H9 (cell line): ENCODE measurements around the gene MADCAM1. TPM values are rescaled to one million over a fixed set of nuclear protein-coding genes. Genes with fewer than 3 reads are reported as not detected.

Experiments
- DNase-seq: peaks from one replicate; pipeline ENCODE4 v3.0.0-alpha.2; 2017
- H2AFZ ChIP-seq: one replicate; pipeline ENCODE4 v1.6.1; 2013; ENCODE audit warnings: mild to moderate bottlenecking, low read length, control low read depth, moderate library complexity
- H2AK5ac ChIP-seq: 2 replicates; pipeline ENCODE4 v1.6.1; 2013; ENCODE audit warnings: low read length, control low read depth, mixed read lengths; ENCODE audit not compliant: insufficient read length
- H2BK120ac ChIP-seq: one replicate; pipeline ENCODE4 v1.6.1; 2013; ENCODE audit warnings: low read depth, mild to moderate bottlenecking, low read length, control low read depth, inconsistent platforms; ENCODE audit not compliant: poor library complexity, severe bottlenecking
- H2BK12ac ChIP-seq: 2 replicates; pipeline ENCODE4 v1.6.1; 2013; ENCODE audit warnings: low read length, control low read depth, mixed read lengths, low read depth; ENCODE audit not compliant: insufficient read length
- H2BK15ac ChIP-seq: 2 replicates; pipeline ENCODE4 v1.6.1; 2013; ENCODE audit warnings: low read depth, low read length, control low read depth
- H2BK20ac ChIP-seq: one replicate; pipeline ENCODE4 v1.6.1; 2013; ENCODE audit warnings: low read depth, mild to moderate bottlenecking, low read length, control low read depth, inconsistent platforms; ENCODE audit not compliant: poor library complexity, severe bottlenecking
- H2BK5ac ChIP-seq: 2 replicates; pipeline ENCODE4 v1.6.1; 2013; ENCODE audit warnings: low read length, control low read depth, mixed read lengths; ENCODE audit not compliant: insufficient read length
- H3K14ac ChIP-seq: 2 replicates; pipeline ENCODE4 v1.6.1; 2013; ENCODE audit warnings: low read length, control low read depth; ENCODE audit not compliant: insufficient read depth
- H3K18ac ChIP-seq: 2 replicates; pipeline ENCODE4 v1.6.1; 2013; ENCODE audit warnings: low read depth, mild to moderate bottlenecking, mixed read lengths, low read length, control low read depth; ENCODE audit not compliant: insufficient read length
- H3K23ac ChIP-seq: 2 replicates; pipeline ENCODE4 v1.6.1; 2013; ENCODE audit warnings: low read length, control low read depth, mixed read lengths, low read depth; ENCODE audit not compliant: insufficient read length
- H3K23me2 ChIP-seq: 2 replicates; pipeline ENCODE4 v1.6.1; 2013; ENCODE audit warnings: low read depth, mild to moderate bottlenecking, mixed read lengths, low read length, control low read depth; ENCODE audit not compliant: insufficient read length, poor library complexity, severe bottlenecking
- H3K27ac ChIP-seq: 2 replicates; pipeline ENCODE4 v1.5.1; 2013; ENCODE audit warnings: low read length, control low read depth, mixed read lengths, low read depth; ENCODE audit not compliant: insufficient read length
- H3K27me3 ChIP-seq: 2 replicates; pipeline ENCODE4 v1.6.1; 2013; ENCODE audit warnings: low read length, control low read depth, inconsistent platforms; ENCODE audit not compliant: insufficient read depth
- H3K4ac ChIP-seq: 2 replicates; pipeline ENCODE4 v1.6.1; 2013; ENCODE audit warnings: low read depth, mild to moderate bottlenecking, control low read depth, inconsistent platforms, low read length, moderate library complexity
- H3K4me1 ChIP-seq: 2 replicates; pipeline ENCODE4 v1.6.1; 2013; ENCODE audit warnings: low read length, control low read depth, inconsistent platforms; ENCODE audit not compliant: insufficient read depth
- H3K4me2 ChIP-seq: 2 replicates; pipeline ENCODE4 v1.6.1; 2013; ENCODE audit warnings: low read length, control low read depth, mixed read lengths; ENCODE audit not compliant: insufficient read length, insufficient read depth
- H3K56ac ChIP-seq: 2 replicates; pipeline ENCODE4 v1.6.1; 2013; ENCODE audit warnings: low read depth, mild to moderate bottlenecking, mixed read lengths, low read length, control low read depth; ENCODE audit not compliant: insufficient read length
- H3K79me1 ChIP-seq: 2 replicates; pipeline ENCODE4 v1.6.1; 2013; ENCODE audit warnings: low read depth, mild to moderate bottlenecking, moderate library complexity, low read length, control low read depth, inconsistent platforms; ENCODE audit not compliant: insufficient read depth, poor library complexity, severe bottlenecking
- H3K79me2 ChIP-seq: 2 replicates; pipeline ENCODE4 v1.6.1; 2013; ENCODE audit warnings: low read length, control low read depth, inconsistent platforms; ENCODE audit not compliant: insufficient read depth
- H3K9ac ChIP-seq: 2 replicates; pipeline ENCODE4 v1.6.1; 2013; ENCODE audit warnings: low read length, control low read depth, mixed read lengths; ENCODE audit not compliant: insufficient read length; ENCODE audit errors: extremely low read depth
- H3K9me3 ChIP-seq: one replicate; pipeline ENCODE4 v1.6.1; 2013; ENCODE audit warnings: low read depth, low read length, inconsistent platforms; ENCODE audit not compliant: control insufficient read depth
- H3T11ph ChIP-seq: one replicate; pipeline ENCODE4 v1.6.1; 2013; ENCODE audit warnings: mild to moderate bottlenecking, low read length, control low read depth, inconsistent platforms
- H4K20me1 ChIP-seq: one replicate; pipeline ENCODE4 v1.6.1; 2013; ENCODE audit not compliant: control insufficient read depth, insufficient read length, insufficient read depth
- H4K5ac ChIP-seq: 2 replicates; pipeline ENCODE4 v1.6.1; 2013; ENCODE audit warnings: low read depth, mild to moderate bottlenecking, mixed read lengths, low read length, control low read depth; ENCODE audit not compliant: insufficient read length
- H4K8ac ChIP-seq: replicated peaks from 2 replicates; pipeline ENCODE4 v1.6.1; 2013; ENCODE audit warnings: low read length, control low read depth, mixed read lengths, low read depth; ENCODE audit not compliant: insufficient read length
- H4K91ac ChIP-seq: 2 replicates; pipeline ENCODE4 v1.6.1; 2013; ENCODE audit warnings: low read depth, mild to moderate bottlenecking, moderate library complexity, mixed read lengths, low read length, control low read depth; ENCODE audit not compliant: insufficient read length
- H3K27ac Mint-ChIP-seq, 3 experiments: 2 replicates in 2 of 3; 3 replicates in 1 of 3; pipeline ENCODE4 v1.8.0; 2020 to 2021; ENCODE audit warnings: mixed read lengths in 3 of 3, mild to moderate bottlenecking in 1 of 3, moderate library complexity in 1 of 3
- H3K27me3 Mint-ChIP-seq: 2 replicates; pipeline ENCODE4 v1.8.0; 2021; ENCODE audit warnings: low read depth, mild to moderate bottlenecking, moderate library complexity, mixed read lengths
- H3K36me3 Mint-ChIP-seq, 3 experiments: 2 replicates in 2 of 3; 3 replicates in 1 of 3; pipeline ENCODE4 v1.8.0; 2020 to 2021; ENCODE audit warnings: low read depth in 3 of 3, mixed read lengths in 3 of 3; ENCODE audit not compliant: insufficient read depth in 1 of 3
- H3K4me1 Mint-ChIP-seq, 2 experiments: 2 replicates each; pipeline ENCODE4 v1.8.0; 2020; ENCODE audit warnings: mixed read lengths in 2 of 2
- H3K4me3 Mint-ChIP-seq, 2 experiments: 2 replicates in 1 of 2; 3 replicates in 1 of 2; pipeline ENCODE4 v1.8.0; 2020 to 2021; ENCODE audit warnings: mild to moderate bottlenecking in 2 of 2, mixed read lengths in 2 of 2, moderate library complexity in 1 of 2
- H3K9me3 Mint-ChIP-seq, 2 experiments: 2 replicates in 1 of 2; 3 replicates in 1 of 2; pipeline ENCODE4 v1.8.0; 2020; ENCODE audit warnings: mild to moderate bottlenecking in 2 of 2, mixed read lengths in 2 of 2, moderate library complexity in 1 of 2
- CTCF ChIP-seq: fragments of 200-600 bp; sonication (generic); conservative IDR thresholded peaks from 3 replicates; pipeline ENCODE4 v1.8.0; 2021; ENCODE audit warnings: antibody characterized with exemption, mild to moderate bottlenecking
- WGBS: extraction: QIAGEN DNeasy Blood & Tissue Kit; methylation state at CpG from one replicate; pipeline ENCODE4 v1.1.7; 2013; ENCODE audit warnings: missing lambda C conversion rate, low lambda C conversion rate, mixed read lengths; ENCODE audit not compliant: insufficient read length; ENCODE audit errors: extremely low coverage; 5-methylcytosine and 5-hydroxymethylcytosine counted together
- total RNA-seq: library from RNA; stranded (reverse); gene quantifications from 2 replicates; pipeline ENCODE4 v1.2.1, GENCODE V29; 2021

The MADCAM1 gene
- total RNA-seq, 1 experiment from 2014 or later, result 1.2 TPM

GRCh38 chr19:470701-471100 lies 25.6 kb upstream of the MADCAM1 start:
- H3K27me3 Mint-ChIP-seq, result peaks cover 14% of the 10 kb centered on the region
- no peak overlapping the region for H3K4me2 ChIP-seq

More at GRCh38 chr19:470701-471100, 25.6 kb upstream of the MADCAM1 start:
- Histone ChIP-seq H3K4me1 (no peaks in the 10 kb centered on the region), H3K18ac (no peak overlapping the region), H2AK5ac (no peak overlapping the region), H2AFZ (no peak overlapping the region), H4K91ac (no peak overlapping the region), H3K79me2 (no peaks in the 10 kb centered on the region), H3K79me1 (no peaks in the 10 kb centered on the region), H2BK15ac (no peak overlapping the region), H2BK120ac (no peak overlapping the region), H3K27me3 (no peaks in the 10 kb centered on the region), H2BK5ac (no peak overlapping the region), H3K56ac (no peak overlapping the region), H3K14ac (no peak overlapping the region), H3K27ac (no peak overlapping the region), H3K23me2 (no peaks in the 10 kb centered on the region), H2BK20ac (no peak overlapping the region), H4K8ac (no peak overlapping the region), H3K9me3 (no peaks in the 10 kb centered on the region), H2BK12ac (no peak overlapping the region), H3K9ac (no peak overlapping the region), H3K23ac (no peak overlapping the region), H4K5ac (no peak overlapping the region), H4K20me1 (no peaks in the 10 kb centered on the region), H3T11ph (no peak overlapping the region), H3K4ac (no peak overlapping the region)
- Mint-ChIP-seq H3K36me3 (no peaks in the 10 kb centered on the region), H3K4me1 (no peaks in the 10 kb centered on the region), H3K27ac (no peak overlapping the region), H3K4me3 (no peak overlapping the region), H3K9me3 (peaks cover 0 to 4% of the 10 kb centered on the region in 2 experiments; a peak in 1 of 5 replicates)
- WGBS, result no CpG with 5 or more reads among the region's 20 CpGs
- no peak for TF ChIP-seq CTCF
- DNase-seq, result no peak
